GM12892 (cell line): ENCODE data around the gene FBXO34.

ENCODE experiments used
- POLR2A ChIP-seq: IDR thresholded peaks from 2 replicates; pipeline ENCODE4 v1.6.1; 2011; ENCODE audit warnings: low read depth, low read length, control low read depth
- POLR2AphosphoS5 ChIP-seq: IDR thresholded peaks from 2 replicates; pipeline ENCODE4 v1.6.1; 2011; ENCODE audit warnings: low read depth, low read length, control low read depth
- TAF1 ChIP-seq: IDR thresholded peaks from 2 replicates; pipeline ENCODE4 v1.6.1; 2011; ENCODE audit warnings: low read depth, mild to moderate bottlenecking, control low read depth, low read length, borderline replicate concordance

DNA sequence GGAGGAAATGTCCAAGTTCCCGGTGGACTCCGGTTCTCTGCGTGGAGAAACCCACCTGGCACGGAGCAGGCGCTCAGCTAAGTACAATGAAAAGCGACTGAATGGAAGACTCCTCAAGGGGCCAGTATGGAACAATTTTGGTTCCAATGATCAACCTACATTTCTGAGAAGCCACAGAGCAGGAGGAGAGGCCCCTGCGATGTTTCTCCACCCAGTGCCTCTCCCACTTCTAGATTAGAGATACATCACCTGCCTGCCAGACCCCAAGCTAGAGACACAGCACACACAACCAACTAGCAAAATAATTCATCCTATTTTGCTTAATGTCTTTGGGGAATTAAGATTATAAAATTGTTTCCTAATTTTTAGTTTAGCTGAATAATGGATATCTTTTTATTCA is 101.6 kb downstream of the FBXO34 start:
- no peak for TF ChIP-seq POLR2A
- no peak for TF ChIP-seq POLR2AphosphoS5
- no peak for TF ChIP-seq TAF1
